Measurements from ENCODE around the gene APOB. TPM values are rescaled to one million over a fixed set of nuclear protein-coding genes. Genes with fewer than 3 reads are reported as not detected.

Gene APOB
- total and polyA plus RNA-seq, 8 donors = under 0.01 to 30.7 (median 0.72) TPM; not detected in 3

- Histone ChIP-seq H3K27me3 (no peaks in the 10 kb centered on the region), H3K27ac (peak overlapping the region in 1 of 5 donors; percentile 58), H3K9me3 (no peaks in the 10 kb centered on the region), H3K36me3 (no peaks in the 10 kb centered on the region), H3K4me3 (no peak overlapping the region), H3K4me1 (peaks cover 0 to under 1% (median 0%) of the 10 kb centered on the region in 4 donors)
- DNase-seq = peak in 1 of 2 donors; percentile 12
- 56 to 69% (median 64%) methylated on average over 8 of the region's 8 CpGs for WGBS, 5 donors
- intact Hi-C loops (cut with DNase I; ENCODE audit: low total_unique reads) = no loop called here
- TF ChIP-seq POLR2A (IDR thresholded peaks at IDR 0.05) (no peak), EP300 (IDR thresholded peaks at IDR 0.05) (no peak), POLR2AphosphoS5 (IDR thresholded peaks at IDR 0.05) (no peak), CTCF (IDR thresholded peaks at IDR 0.05) (no peak)
Observed at GRCh38 chr2:20992201-20992711, 51.6 kb downstream of the APOB start.

GRCh38 chr2:20990442-20991430, 53.1 kb downstream of the APOB start:
- TF ChIP-seq POLR2A (IDR thresholded peaks at IDR 0.05) = no peak
- no peak for TF ChIP-seq CTCF (IDR thresholded peaks at IDR 0.05)
- no peak for TF ChIP-seq POLR2AphosphoS5 (IDR thresholded peaks at IDR 0.05)
- TF ChIP-seq EP300 (IDR thresholded peaks at IDR 0.05) = no peak
- 65 to 77% (median 74%) methylated on average over 20 of the region's 20 CpGs for WGBS, 5 donors

GRCh38 chr2:20989404-20989803, 54.5 kb downstream of the APOB start:
- intact Hi-C loops (cut with DNase I; ENCODE audit: low total_unique reads) = no loop called here
- Histone ChIP-seq H3K4me3 (no peak overlapping the region), H3K4me1 (peaks cover 0 to 17% (median 6%) of the 10 kb centered on the region in 4 donors), H3K36me3 (no peaks in the 10 kb centered on the region), H3K27me3 (no peaks in the 10 kb centered on the region), H3K9me3 (no peaks in the 10 kb centered on the region), H3K27ac (peak overlapping the region in 1 of 5 donors; percentile 2)
- 73 to 91% (median 81%) methylated on average over 1 of the region's 1 CpG for WGBS, 5 donors
- DNase-seq = no peak
- TF ChIP-seq CTCF (IDR thresholded peaks at IDR 0.05) (no peak), POLR2A (IDR thresholded peaks at IDR 0.05) (no peak), EP300 (IDR thresholded peaks at IDR 0.05) (no peak), POLR2AphosphoS5 (IDR thresholded peaks at IDR 0.05) (no peak)

More at GRCh38 chr2:20990442-20991430, 53.1 kb downstream of the APOB start:
- no peak overlapping the region for H3K4me3 ChIP-seq
- H3K27ac ChIP-seq = peak overlapping the region in 1 of 5 donors; percentile 34
- no peaks in the 10 kb centered on the region for H3K9me3 ChIP-seq
- peaks cover 0 to 11% (median 3%) of the 10 kb centered on the region in 4 donors for H3K4me1 ChIP-seq
- H3K36me3 ChIP-seq = no peaks in the 10 kb centered on the region
- DNase-seq = no peak
- intact Hi-C loops (cut with DNase I; ENCODE audit: low total_unique reads) = no loop called here
- no peaks in the 10 kb centered on the region for H3K27me3 ChIP-seq

- Histone ChIP-seq H3K4me3 (no peak overlapping the region), H3K4me1 (peaks cover 0 to 17% (median 6%) of the 10 kb centered on the region in 4 donors), H3K36me3 (no peaks in the 10 kb centered on the region), H3K27ac (peak overlapping the region in 1 of 5 donors; percentile 2), H3K27me3 (no peaks in the 10 kb centered on the region), H3K9me3 (no peaks in the 10 kb centered on the region)
- TF ChIP-seq EP300 (IDR thresholded peaks at IDR 0.05) (no peak), POLR2A (IDR thresholded peaks at IDR 0.05) (no peak), CTCF (IDR thresholded peaks at IDR 0.05) (no peak), POLR2AphosphoS5 (IDR thresholded peaks at IDR 0.05) (no peak)
- DNase-seq = no peak
- intact Hi-C loops (cut with DNase I; ENCODE audit: low total_unique reads) = no loop called here
- WGBS, 5 donors = 36 to 48% (median 42%) methylated on average over 3 to 4 of the region's 4 CpGs
Observed at GRCh38 chr2:20988905-20989304, 55.0 kb downstream of the APOB start.
